ENCODE measurements around the gene ELF1. TPM values are rescaled to one million over a fixed set of nuclear protein-coding genes. Genes with fewer than 3 reads are reported as not detected.

ELF1 gene
- polyA plus RNA-seq, 1 experiment = 46.8 TPM

GRCh38 chr13:41058295-41059070 is 39.4 kb upstream of the ELF1 start:
- no peak for TF ChIP-seq CTCF (IDR thresholded peaks at IDR 0.05; ENCODE audit: low read depth, low read length)
- no peak for DNase-seq (ENCODE audit: low read depth, low spot score)
- H3K27ac ChIP-seq (ENCODE audit: low read depth, low read length) = no peak overlapping the region
- CTCF ChIA-PET = no interaction called here
- H3K27me3 ChIP-seq (ENCODE audit: control insufficient read depth, insufficient read depth, low read length) = no peaks in the 10 kb centered on the region
- no peaks in the 10 kb centered on the region for H3K9me3 ChIP-seq (ENCODE audit: control insufficient read depth, insufficient read depth, low read length)
- peak overlapping the region; percentile 91 for H3K4me3 ChIP-seq (ENCODE audit: low read depth, low read length)
- POLR2A ChIA-PET = no interaction called here

GRCh38 chr13:41056826-41057711 is 38.0 kb upstream of the ELF1 start:
- Histone ChIP-seq H3K27me3 (ENCODE audit: control insufficient read depth, insufficient read depth, low read length) (no peaks in the 10 kb centered on the region), H3K27ac (ENCODE audit: low read depth, low read length) (no peak overlapping the region), H3K4me3 (ENCODE audit: low read depth, low read length) (no peak overlapping the region), H3K9me3 (ENCODE audit: control insufficient read depth, insufficient read depth, low read length) (no peaks in the 10 kb centered on the region)
- CTCF ChIA-PET = interaction anchor here (0.5 to 0.9 kb wide), 5 partner anchors 38 to 374 kb away, joined by 3 to 11 read pairs (median 3); partner anchors contain the start of gene ELF1
- POLR2A ChIA-PET = no interaction called here
- no peak for DNase-seq (ENCODE audit: low read depth, low spot score)
- no peak for TF ChIP-seq CTCF (IDR thresholded peaks at IDR 0.05; ENCODE audit: low read depth, low read length)

GRCh38 chr13:41056194-41056593 is 37.1 kb upstream of the ELF1 start:
- TF ChIP-seq CTCF (IDR thresholded peaks at IDR 0.05; ENCODE audit: low read depth, low read length) = no peak
- ChIA-PET POLR2A (no interaction called here), CTCF (interaction anchor here (0.6 kb wide), 1 partner anchor 374 kb away, joined by 6 read pairs; no protein-coding TSS in a partner anchor)
- no peak overlapping the region for H3K27ac ChIP-seq (ENCODE audit: low read depth, low read length)
- H3K27me3 ChIP-seq (ENCODE audit: control insufficient read depth, insufficient read depth, low read length) = no peaks in the 10 kb centered on the region
- H3K9me3 ChIP-seq (ENCODE audit: control insufficient read depth, insufficient read depth, low read length) = no peaks in the 10 kb centered on the region
- DNase-seq (ENCODE audit: low read depth, low spot score) = no peak
- H3K4me3 ChIP-seq (ENCODE audit: low read depth, low read length) = no peak overlapping the region

GRCh38 chr13:41054919-41055619 is 36.0 kb upstream of the ELF1 start:
- Histone ChIP-seq H3K27ac (ENCODE audit: low read depth, low read length) (no peak overlapping the region), H3K27me3 (ENCODE audit: control insufficient read depth, insufficient read depth, low read length) (no peaks in the 10 kb centered on the region), H3K4me3 (ENCODE audit: low read depth, low read length) (no peak overlapping the region), H3K9me3 (ENCODE audit: control insufficient read depth, insufficient read depth, low read length) (no peaks in the 10 kb centered on the region)
- peak; percentile 32 for TF ChIP-seq CTCF (IDR thresholded peaks at IDR 0.05; ENCODE audit: low read depth, low read length)
- ChIA-PET CTCF (interaction anchor here (0.6 to 2.8 kb wide), 21 partner anchors 14 to 597 kb away, joined by 3 to 17 read pairs (median 5); partner anchors contain the start of genes ELF1 and MTRF1), POLR2A (interaction anchor here (0.8 kb wide), 1 partner anchor 162 kb away, joined by 3 read pairs; no protein-coding TSS in a partner anchor)
- DNase-seq (ENCODE audit: low read depth, low spot score) = no peak
